Cardiac atrium fibroblast (primary cell): ENCODE data around the gene VSX1. TPM values are rescaled to one million over a fixed set of nuclear protein-coding genes. Genes with fewer than 3 reads are reported as not detected.

Experiments
- total RNA-seq: library from RNA; depleted of rRNA; stranded (reverse); fragments of >200 nt; gene quantifications from 2 replicates; pipeline ENCODE4 v1.2.3, GENCODE V29; 2015

VSX1 gene
- total RNA-seq: not detected in 2 replicates

GRCh38 chr20:25081730-25082497, at the start of gene VSX1:
VSX1 (minus strand) TSS chr20:25082141; CDS start chr20:25082096, 45 bp downstream.

GRCh38 chr20:25058051-25058846, 23.7 kb downstream of the VSX1 start, which contains the start of gene ACSS1:
ACSS1 (minus strand) TSS chr20:25058139; CDS start chr20:25058102, 37 bp downstream.

Other genes with a start within 250 kb of the VSX1 start
- gene CST7, start 132.9 kb downstream of the VSX1 start, total RNA-seq: not detected in 2 replicates
- gene APMAP, start 89.4 kb downstream of the VSX1 start, total RNA-seq: 109 and 111 TPM in 2 replicates
- 17.0 and 17.2 TPM in 2 replicates for gene ACSS1, start 24.0 kb downstream of the VSX1 start, total RNA-seq
- gene ENTPD6, start 113.6 kb upstream of the VSX1 start, total RNA-seq: 50.5 and 68.6 TPM in 2 replicates
- gene PYGB, start 165.9 kb upstream of the VSX1 start, total RNA-seq: 134 and 143 TPM in 2 replicates